ENCODE data around the gene LCMT1. TPM values are rescaled to one million over a fixed set of nuclear protein-coding genes. Genes with fewer than 3 reads are reported as not detected.
"Not testable (repeated sequence)": the region's sequence is repeated elsewhere in the genome, so short reads cannot be mapped to it uniquely, and the experiment has no call there.

LCMT1 gene
- 10 to 100 TPM; 34.7 to 35.3 TPM for total RNA-seq

- peak within 1 kb of the TSS; percentile 96 for H3K27ac Mint-ChIP-seq
- intact Hi-C loops (cut with micrococcal nuclease), result loop anchor here (1.0 to 10.0 kb wide), 10 partner anchors 18 to 571 kb away; partner anchors contain the start of gene ARHGAP17
Observed at GRCh38 chr16:25111403-25112166, at the start of gene LCMT1. Gene LCMT1, plus strand, starts transcription at chr16:25111742. Its CDS starts 142 bp downstream, at chr16:25111884.

GRCh38 chr16:25063102-25063501, 48.4 kb upstream of the LCMT1 start:
- no peak overlapping the region for H3K4me3 Mint-ChIP-seq
- CTCF ChIA-PET, result no interaction called here
- intact Hi-C loops (cut with micrococcal nuclease), result no loop called here
- no peak overlapping the region for H3K27ac Mint-ChIP-seq
- H3K4me1 Mint-ChIP-seq (ENCODE audit: low read depth), result peaks cover 60% of the 10 kb centered on the region
- H3K36me3 Mint-ChIP-seq (ENCODE audit: low read depth), result no peaks in the 10 kb centered on the region
- H3K27me3 Mint-ChIP-seq (ENCODE audit: low read depth), result peaks cover 2% of the 10 kb centered on the region
- DNase-seq, result peak; percentile 63
- no peaks in the 10 kb centered on the region for H3K9me3 Mint-ChIP-seq

More at GRCh38 chr16:25111403-25112166, at the start of gene LCMT1:
- H3K27me3 Mint-ChIP-seq (ENCODE audit: low read depth), result no peaks in the 10 kb centered on the region
- peak; percentile 97 for DNase-seq
- H3K36me3 Mint-ChIP-seq (ENCODE audit: low read depth), result peaks cover 11% of the 10 kb centered on the region
- H3K4me3 Mint-ChIP-seq, result peak within 1 kb of the TSS; percentile 94
- no peaks in the 10 kb centered on the region for H3K9me3 Mint-ChIP-seq
- peaks cover 47% of the 10 kb centered on the region for H3K4me1 Mint-ChIP-seq (ENCODE audit: low read depth)
- CTCF ChIA-PET, result interaction anchor here (1.1 to 5.7 kb wide), 2 partner anchors 14 to 114 kb away, joined by 3 to 25 read pairs; no protein-coding TSS in a partner anchor

- H3K36me3 Mint-ChIP-seq (ENCODE audit: low read depth), result no peaks in the 10 kb centered on the region
- no peak for DNase-seq
- H3K27me3 Mint-ChIP-seq (ENCODE audit: low read depth), result peaks cover 2% of the 10 kb centered on the region
- H3K4me3 Mint-ChIP-seq, result no peak overlapping the region
- intact Hi-C loops (cut with micrococcal nuclease), result no loop called here
- no peaks in the 10 kb centered on the region for H3K9me3 Mint-ChIP-seq
- CTCF ChIA-PET, result no interaction called here
- H3K27ac Mint-ChIP-seq, result no peak overlapping the region
- H3K4me1 Mint-ChIP-seq (ENCODE audit: low read depth), result peaks cover 56% of the 10 kb centered on the region
Observed at GRCh38 chr16:25063865-25064264, 47.7 kb upstream of the LCMT1 start.

- CTCF ChIA-PET; H3K4me3 Mint-ChIP-seq; H3K27ac Mint-ChIP-seq; DNase-seq; intact Hi-C loops (cut with micrococcal nuclease); H3K36me3 Mint-ChIP-seq (ENCODE audit: low read depth); H3K9me3 Mint-ChIP-seq; H3K27me3 Mint-ChIP-seq (ENCODE audit: low read depth): not testable (repeated sequence)
- peaks cover 56% of the 10 kb centered on the region for H3K4me1 Mint-ChIP-seq (ENCODE audit: low read depth)
Observed at GRCh38 chr16:25064281-25064680, 47.3 kb upstream of the LCMT1 start.

GRCh38 chr16:25064937-25065336, 46.6 kb upstream of the LCMT1 start:
- Mint-ChIP-seq H3K9me3 (no peaks in the 10 kb centered on the region), H3K4me3 (no peak overlapping the region), H3K4me1 (ENCODE audit: low read depth) (peaks cover 61% of the 10 kb centered on the region), H3K36me3 (ENCODE audit: low read depth) (no peaks in the 10 kb centered on the region), H3K27me3 (ENCODE audit: low read depth) (peaks cover 2% of the 10 kb centered on the region), H3K27ac (no peak overlapping the region)
- CTCF ChIA-PET, result interaction anchor here (0.8 to 0.9 kb wide), 2 partner anchors 8 to 101 kb away, joined by 3 to 4 read pairs; no protein-coding TSS in a partner anchor
- intact Hi-C loops (cut with micrococcal nuclease), result no loop called here
- DNase-seq, result no peak

- CTCF ChIA-PET, result interaction anchor here (0.8 to 0.9 kb wide), 2 partner anchors 9 to 102 kb away, joined by 3 to 4 read pairs; no protein-coding TSS in a partner anchor
- H3K4me1 Mint-ChIP-seq (ENCODE audit: low read depth), result peaks cover 53% of the 10 kb centered on the region
- no peak overlapping the region for H3K4me3 Mint-ChIP-seq
- no peak for DNase-seq
- H3K27me3 Mint-ChIP-seq (ENCODE audit: low read depth), result peaks cover 2% of the 10 kb centered on the region
- intact Hi-C loops (cut with micrococcal nuclease), result loop anchor here (1.0 to 2.0 kb wide), 4 partner anchors 17 to 193 kb away; partner anchors contain the start of gene LCMT1
- H3K27ac Mint-ChIP-seq, result no peak overlapping the region
- no peaks in the 10 kb centered on the region for H3K36me3 Mint-ChIP-seq (ENCODE audit: low read depth)
- H3K9me3 Mint-ChIP-seq, result no peaks in the 10 kb centered on the region
Observed at GRCh38 chr16:25065899-25066298, 45.6 kb upstream of the LCMT1 start.

GRCh38 chr16:25066426-25066746, 45.2 kb upstream of the LCMT1 start:
- H3K36me3 Mint-ChIP-seq (ENCODE audit: low read depth), result no peaks in the 10 kb centered on the region
- peaks cover 48% of the 10 kb centered on the region for H3K4me1 Mint-ChIP-seq (ENCODE audit: low read depth)
- no peak for DNase-seq
- peak overlapping the region; percentile 92 for H3K4me3 Mint-ChIP-seq
- CTCF ChIA-PET, result interaction anchor here (1.2 kb wide), 1 partner anchor 9 kb away, joined by 3 read pairs; no protein-coding TSS in a partner anchor
- H3K27ac Mint-ChIP-seq, result peak overlapping the region; percentile 80
- peaks cover 2% of the 10 kb centered on the region for H3K27me3 Mint-ChIP-seq (ENCODE audit: low read depth)
- intact Hi-C loops (cut with micrococcal nuclease), result loop anchor here (1.0 to 2.0 kb wide), 4 partner anchors 18 to 192 kb away; partner anchors contain the start of gene LCMT1
- H3K9me3 Mint-ChIP-seq, result no peaks in the 10 kb centered on the region

- Mint-ChIP-seq H3K27ac (peak overlapping the region; percentile 80), H3K4me1 (ENCODE audit: low read depth) (peaks cover 42% of the 10 kb centered on the region), H3K27me3 (ENCODE audit: low read depth) (peaks cover 2% of the 10 kb centered on the region), H3K4me3 (peak overlapping the region; percentile 92), H3K9me3 (no peaks in the 10 kb centered on the region), H3K36me3 (ENCODE audit: low read depth) (no peaks in the 10 kb centered on the region)
- intact Hi-C loops (cut with micrococcal nuclease), result loop anchor here (1.0 to 2.0 kb wide), 4 partner anchors 18 to 192 kb away; partner anchors contain the start of gene LCMT1
- DNase-seq, result peak; percentile 86
- CTCF ChIA-PET, result interaction anchor here (0.8 to 1.2 kb wide), 2 partner anchors 10 to 40 kb away, joined by 3 to 4 read pairs; no protein-coding TSS in a partner anchor
Observed at GRCh38 chr16:25066747-25067631, 44.6 kb upstream of the LCMT1 start.

- Mint-ChIP-seq H3K4me1 (ENCODE audit: low read depth) (peaks cover 6% of the 10 kb centered on the region), H3K27me3 (ENCODE audit: low read depth) (no peaks in the 10 kb centered on the region), H3K9me3 (no peaks in the 10 kb centered on the region), H3K27ac (no peak overlapping the region), H3K4me3 (no peak overlapping the region), H3K36me3 (ENCODE audit: low read depth) (no peaks in the 10 kb centered on the region)
- intact Hi-C loops (cut with micrococcal nuclease), result no loop called here
- DNase-seq, result no peak
- CTCF ChIA-PET, result no interaction called here
Observed at GRCh38 chr16:25073854-25074253, 37.7 kb upstream of the LCMT1 start.

- intact Hi-C loops (cut with micrococcal nuclease), result no loop called here
- CTCF ChIA-PET, result no interaction called here
Observed at GRCh38 chr16:25078386-25078978, 33.1 kb upstream of the LCMT1 start.

GRCh38 chr16:25079637-25080378, 31.7 kb upstream of the LCMT1 start:
- no peaks in the 10 kb centered on the region for H3K27me3 Mint-ChIP-seq (ENCODE audit: low read depth)
- no peaks in the 10 kb centered on the region for H3K4me1 Mint-ChIP-seq (ENCODE audit: low read depth)
- intact Hi-C loops (cut with micrococcal nuclease), result no loop called here
- no peak overlapping the region for H3K4me3 Mint-ChIP-seq
- no peak overlapping the region for H3K27ac Mint-ChIP-seq
- H3K36me3 Mint-ChIP-seq (ENCODE audit: low read depth), result no peaks in the 10 kb centered on the region
- no peak for DNase-seq
- CTCF ChIA-PET, result interaction anchor here (1.1 kb wide), 1 partner anchor 10 kb away, joined by 3 read pairs; no protein-coding TSS in a partner anchor
- no peaks in the 10 kb centered on the region for H3K9me3 Mint-ChIP-seq

More at GRCh38 chr16:25078386-25078978, 33.1 kb upstream of the LCMT1 start:
- Mint-ChIP-seq H3K36me3 (ENCODE audit: low read depth) (no peaks in the 10 kb centered on the region), H3K9me3 (no peaks in the 10 kb centered on the region), H3K27me3 (ENCODE audit: low read depth) (no peaks in the 10 kb centered on the region), H3K27ac (no peak overlapping the region), H3K4me3 (no peak overlapping the region), H3K4me1 (ENCODE audit: low read depth) (no peaks in the 10 kb centered on the region)
- no peak for DNase-seq
